Cardiac septum (tissue), 1 donor: ENCODE results near the gene PPIA. TPM values are rescaled to one million over a fixed set of nuclear protein-coding genes. Genes with fewer than 3 reads are reported as not detected.

Source experiments
- DNase-seq: peaks from one replicate; pipeline ENCODE4 v3.0.0-alpha.2; 2020; ENCODE audit warnings: low spot score
- intact Hi-C: fragments of 100-400 bp; cut with DNase I; formaldehyde crosslinking; loops from one replicate; pipeline ENCODE4 v1.14.0; 2022
- total RNA-seq: library from RNA; stranded (reverse); fragmentation: NEBNext Ultra II Directional; extraction: Animal tissue kit (Norgen Biotek cat#: 25700); gene quantifications from one replicate; pipeline ENCODE4 v1.2.1, GENCODE V29; 2021
- donor health status: DM: no; HTN: no; CAD: no.

Gene PPIA
- total RNA-seq, 1 donor from 2014 or later: 436 TPM

DNA sequence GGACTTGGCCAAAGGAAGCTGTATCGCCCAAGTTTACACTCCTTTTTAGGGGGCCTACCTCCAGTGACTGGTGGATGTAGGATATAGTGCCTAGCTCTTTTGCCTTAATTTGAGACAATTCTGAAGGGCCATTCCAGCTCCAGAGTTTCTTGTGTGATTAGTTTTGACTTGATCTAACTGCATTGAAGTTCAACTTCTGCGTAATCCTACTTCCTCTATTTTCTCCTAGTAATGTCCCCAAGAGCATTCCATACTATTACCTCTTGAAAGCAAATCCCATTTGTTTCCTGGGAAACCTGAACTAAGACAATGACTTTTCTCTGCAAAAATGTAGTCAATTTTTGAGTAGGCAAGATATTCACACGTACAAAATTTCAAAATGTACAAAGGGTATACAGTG, 56.1 kb downstream of the PPIA start:
- no peak for DNase-seq
- intact Hi-C loops: no loop called here

Other genes starting within 250 kb of the PPIA start
- gene DDX56, start 222.8 kb upstream of the PPIA start, total RNA-seq: 25.9 TPM
- 73.8 TPM for gene TMED4, start 214.4 kb upstream of the PPIA start, total RNA-seq
- 406 TPM for gene OGDH, start 190.1 kb upstream of the PPIA start, total RNA-seq
- 62.4 TPM for gene ZMIZ2, start 47.8 kb upstream of the PPIA start, total RNA-seq
- gene H2AZ2, start 51.4 kb downstream of the PPIA start, total RNA-seq: 210 TPM
- 19.1 TPM for gene PURB, start 88.8 kb downstream of the PPIA start, total RNA-seq
- gene MYO1G, start 182.3 kb downstream of the PPIA start, total RNA-seq: 2.4 TPM
- gene CCM2, start 203.5 kb downstream of the PPIA start, total RNA-seq: 35.3 TPM